ENCODE measurements around the gene RNF43. TPM values are rescaled to one million over a fixed set of nuclear protein-coding genes. Genes with fewer than 3 reads are reported as not detected.
A peak's percentile ranks its signal among the peaks of the same experiment; 100 is the strongest.

RNF43 gene
- total RNA-seq, 1 experiment from 2014 or later = 3.8 TPM

DNA sequence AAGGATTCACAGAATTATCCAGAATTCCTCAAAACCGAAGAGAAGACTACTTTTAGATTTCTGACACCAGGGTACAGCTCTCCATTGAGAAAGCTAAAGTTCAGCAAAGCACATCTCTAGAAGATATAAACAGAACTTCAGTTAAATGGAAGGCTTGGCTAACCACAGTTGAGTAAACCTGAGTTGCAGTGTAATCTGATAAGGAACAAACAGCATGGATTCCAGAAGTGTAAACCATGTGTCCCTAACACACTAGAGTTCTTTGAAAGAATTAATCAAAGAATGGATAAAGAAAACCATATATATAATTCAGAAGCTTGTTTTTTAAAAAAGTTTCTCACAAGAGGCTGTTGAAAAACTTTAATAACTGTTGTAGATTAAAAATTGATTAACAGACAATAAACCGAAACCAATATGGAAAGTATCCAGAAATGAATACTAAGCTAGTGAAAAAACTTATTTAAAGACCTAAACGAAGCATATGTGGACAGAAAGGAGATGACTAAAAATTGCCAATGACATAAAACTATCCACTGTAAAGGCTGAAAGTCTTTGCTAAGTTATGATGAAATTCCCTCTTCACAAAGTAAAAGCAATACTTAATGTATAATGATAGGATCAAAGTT lies 4.3 kb downstream of the RNF43 start:
- Histone ChIP-seq H3K27ac (ENCODE audit: low read length) (peak overlapping the region; percentile 13), H3K9ac (ENCODE audit: low read length) (no peak overlapping the region), H4K20me1 (ENCODE audit: low read length) (no peaks in the 10 kb centered on the region), H3K9me2 (replicated peaks; ENCODE audit: low read length) (no peaks in the 10 kb centered on the region), H3K4me3 (ENCODE audit: low read length) (peak overlapping the region; percentile 79), H3K79me2 (ENCODE audit: low read length) (peaks cover 50% of the 10 kb centered on the region), H3K36me3 (ENCODE audit: low read depth, low read length) (no peaks in the 10 kb centered on the region), H3K27me3 (ENCODE audit: low read length) (no peaks in the 10 kb centered on the region), H3K9me3 (ENCODE audit: low read length) (no peaks in the 10 kb centered on the region), H3K4me1 (ENCODE audit: insufficient read depth, low read length) (peaks cover 61% of the 10 kb centered on the region), H2AFZ (ENCODE audit: low read length) (peak overlapping the region; percentile 4; the same call in 1 of the 2 replicates), H3F3A (ENCODE audit: low read length, unreplicated experiment) (peaks cover 4% of the 10 kb centered on the region), H3K4me2 (ENCODE audit: low read length) (peak overlapping the region; percentile 87)
- BruUV-seq (replicated peaks) = no TSS peak
- intact Hi-C loops (cut with micrococcal nuclease) = no loop called here
- ChIA-PET POLR2A (ENCODE audit: unreplicated experiment) (no interaction called here), CTCF (no interaction called here)
- ATAC-seq (peak; percentile 18), DNase-seq (peak; percentile 67)
- TF ChIP-seq EZH2 (IDR thresholded peaks at IDR 0.05; ENCODE audit: low read length, unreplicated experiment) = no peak
- TF ChIP-seq EZH2phosphoT487 (IDR thresholded peaks at IDR 0.05; ENCODE audit: borderline replicate concordance, low read length) = no peak
- TF ChIP-seq, protein P1, sequence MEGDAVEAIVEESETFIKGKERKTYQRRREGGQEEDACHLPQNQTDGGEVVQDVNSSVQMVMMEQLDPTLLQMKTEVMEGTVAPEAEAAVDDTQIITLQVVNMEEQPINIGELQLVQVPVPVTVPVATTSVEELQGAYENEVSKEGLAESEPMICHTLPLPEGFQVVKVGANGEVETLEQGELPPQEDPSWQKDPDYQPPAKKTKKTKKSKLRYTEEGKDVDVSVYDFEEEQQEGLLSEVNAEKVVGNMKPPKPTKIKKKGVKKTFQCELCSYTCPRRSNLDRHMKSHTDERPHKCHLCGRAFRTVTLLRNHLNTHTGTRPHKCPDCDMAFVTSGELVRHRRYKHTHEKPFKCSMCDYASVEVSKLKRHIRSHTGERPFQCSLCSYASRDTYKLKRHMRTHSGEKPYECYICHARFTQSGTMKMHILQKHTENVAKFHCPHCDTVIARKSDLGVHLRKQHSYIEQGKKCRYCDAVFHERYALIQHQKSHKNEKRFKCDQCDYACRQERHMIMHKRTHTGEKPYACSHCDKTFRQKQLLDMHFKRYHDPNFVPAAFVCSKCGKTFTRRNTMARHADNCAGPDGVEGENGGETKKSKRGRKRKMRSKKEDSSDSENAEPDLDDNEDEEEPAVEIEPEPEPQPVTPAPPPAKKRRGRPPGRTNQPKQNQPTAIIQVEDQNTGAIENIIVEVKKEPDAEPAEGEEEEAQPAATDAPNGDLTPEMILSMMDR (conservative IDR thresholded peaks at IDR 0.05; ENCODE audit: low read depth, low read length) = no peak

DNA sequence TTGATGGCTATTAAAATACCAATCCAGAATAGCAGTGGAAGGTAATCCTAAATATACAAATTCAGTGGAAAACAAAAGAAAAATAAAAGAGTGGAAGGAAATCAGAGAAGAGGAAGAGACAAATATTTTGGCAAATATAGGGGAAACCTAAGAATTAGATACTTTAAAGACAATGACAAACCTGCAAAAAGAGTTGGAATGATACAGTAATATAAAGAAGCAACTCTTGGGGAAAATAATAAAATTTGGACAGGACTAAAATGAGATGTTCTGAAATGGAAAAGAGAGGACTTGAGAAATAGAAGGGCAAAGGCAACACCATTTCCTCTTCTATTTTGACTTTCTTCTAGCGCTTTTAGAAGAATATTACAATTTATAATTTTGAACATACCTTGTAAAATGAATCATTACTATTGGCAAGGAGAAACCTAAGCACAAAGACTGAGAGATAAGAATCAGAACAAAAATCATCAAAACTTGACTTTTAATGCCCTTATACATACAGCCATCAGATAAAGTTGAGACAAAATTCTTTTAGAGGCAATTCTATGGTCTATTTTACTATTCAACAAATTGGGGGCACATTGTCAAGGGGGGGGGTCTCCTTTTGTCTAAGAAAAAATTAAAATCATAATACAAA lies 5.2 kb downstream of the RNF43 start:
- no TSS peak for BruUV-seq (replicated peaks)
- Histone ChIP-seq H2AFZ (ENCODE audit: low read length) (no peak overlapping the region), H4K20me1 (ENCODE audit: low read length) (no peaks in the 10 kb centered on the region), H3K4me2 (ENCODE audit: low read length) (peak overlapping the region; percentile 87), H3K4me1 (ENCODE audit: insufficient read depth, low read length) (peaks cover 56% of the 10 kb centered on the region), H3K27me3 (ENCODE audit: low read length) (no peaks in the 10 kb centered on the region), H3K9ac (ENCODE audit: low read length) (no peak overlapping the region), H3K79me2 (ENCODE audit: low read length) (peaks cover 50% of the 10 kb centered on the region), H3K36me3 (ENCODE audit: low read depth, low read length) (no peaks in the 10 kb centered on the region), H3K27ac (ENCODE audit: low read length) (no peak overlapping the region), H3K4me3 (ENCODE audit: low read length) (peak overlapping the region; percentile 79; the same call in 1 of the 2 replicates), H3K9me3 (ENCODE audit: low read length) (no peaks in the 10 kb centered on the region), H3F3A (ENCODE audit: low read length, unreplicated experiment) (peaks cover 4% of the 10 kb centered on the region), H3K9me2 (replicated peaks; ENCODE audit: low read length) (no peaks in the 10 kb centered on the region)
- intact Hi-C loops (cut with micrococcal nuclease) = no loop called here
- DNase-seq = no peak
- ATAC-seq = no peak
- no peak for TF ChIP-seq EZH2 (IDR thresholded peaks at IDR 0.05; ENCODE audit: low read length, unreplicated experiment)
- no peak for TF ChIP-seq EZH2phosphoT487 (IDR thresholded peaks at IDR 0.05; ENCODE audit: borderline replicate concordance, low read length)
- TF ChIP-seq, protein P1 (conservative IDR thresholded peaks at IDR 0.05; ENCODE audit: low read depth, low read length) = no peak
- ChIA-PET CTCF (no interaction called here), POLR2A (ENCODE audit: unreplicated experiment) (no interaction called here)

DNA sequence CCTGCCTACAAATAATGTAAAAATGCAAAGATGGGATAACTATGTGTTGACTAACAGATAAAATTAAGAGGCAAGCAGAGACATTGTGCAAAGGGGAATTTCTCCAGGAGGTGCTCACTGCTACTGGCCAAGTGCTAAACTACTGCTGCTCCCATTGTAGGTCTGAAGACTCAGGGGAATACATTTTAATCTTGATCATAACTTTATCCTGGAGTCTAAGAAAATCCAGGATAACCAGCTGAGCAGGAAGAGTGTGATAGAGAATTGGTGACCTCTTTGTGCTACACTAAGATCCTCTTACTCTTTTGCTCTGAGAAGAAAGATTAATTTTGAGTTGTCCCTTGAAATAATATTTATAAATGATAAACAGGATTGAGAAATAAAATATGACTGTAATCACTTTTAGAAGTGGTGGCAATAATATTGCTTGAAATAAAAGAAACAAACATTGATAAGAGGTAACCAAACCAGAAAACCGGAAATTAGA lies 5.9 kb downstream of the RNF43 start:
- POLR2A ChIA-PET (ENCODE audit: unreplicated experiment) = no interaction called here
- intact Hi-C loops (cut with micrococcal nuclease) = no loop called here
- Histone ChIP-seq H3K9me2 (replicated peaks; ENCODE audit: low read length) (no peaks in the 10 kb centered on the region), H3K4me1 (ENCODE audit: insufficient read depth, low read length) (peaks cover 55% of the 10 kb centered on the region), H3K9me3 (ENCODE audit: low read length) (no peaks in the 10 kb centered on the region), H3K4me2 (ENCODE audit: low read length) (peak overlapping the region; percentile 87; the same call in 1 of the 2 replicates), H3K79me2 (ENCODE audit: low read length) (peaks cover 44% of the 10 kb centered on the region), H3K9ac (ENCODE audit: low read length) (no peak overlapping the region), H3K27ac (ENCODE audit: low read length) (no peak overlapping the region), H3K36me3 (ENCODE audit: low read depth, low read length) (no peaks in the 10 kb centered on the region), H4K20me1 (ENCODE audit: low read length) (no peaks in the 10 kb centered on the region), H3K4me3 (ENCODE audit: low read length) (no peak overlapping the region), H3F3A (ENCODE audit: low read length, unreplicated experiment) (no peaks in the 10 kb centered on the region), H2AFZ (ENCODE audit: low read length) (no peak overlapping the region), H3K27me3 (ENCODE audit: low read length) (no peaks in the 10 kb centered on the region)
- no TSS peak for BruUV-seq (replicated peaks)
- no peak for ATAC-seq
- CTCF ChIA-PET = no interaction called here
- DNase-seq = no peak
- no peak for TF ChIP-seq EZH2 (IDR thresholded peaks at IDR 0.05; ENCODE audit: low read length, unreplicated experiment)
- TF ChIP-seq EZH2phosphoT487 (IDR thresholded peaks at IDR 0.05; ENCODE audit: borderline replicate concordance, low read length) = no peak
- TF ChIP-seq, protein P1 (conservative IDR thresholded peaks at IDR 0.05; ENCODE audit: low read depth, low read length) = no peak

Measured in PC-3 (cell line).